ENCODE results near the gene ARMC9. TPM values are rescaled to one million over a fixed set of nuclear protein-coding genes. Genes with fewer than 3 reads are reported as not detected.

ARMC9 gene
- total RNA-seq, 1 experiment from 2014 or later = 23.4 TPM

- no peak for DNase-seq
- H3K36me3 ChIP-seq (ENCODE audit: low read depth, low read length) = no peaks in the 10 kb centered on the region
- H3F3A ChIP-seq (ENCODE audit: low read length, unreplicated experiment) = no peaks in the 10 kb centered on the region
- H3K79me2 ChIP-seq (ENCODE audit: low read length) = no peaks in the 10 kb centered on the region
- no peaks in the 10 kb centered on the region for H3K4me1 ChIP-seq (ENCODE audit: insufficient read depth, low read length)
- ChIA-PET POLR2A (ENCODE audit: unreplicated experiment) (no interaction called here), CTCF (no interaction called here)
- no peak overlapping the region for H2AFZ ChIP-seq (ENCODE audit: low read length)
- intact Hi-C loops (cut with micrococcal nuclease) = no loop called here
- no peak overlapping the region for H3K4me2 ChIP-seq (ENCODE audit: low read length)
- no peaks in the 10 kb centered on the region for H4K20me1 ChIP-seq (ENCODE audit: low read length)
- H3K9me2 ChIP-seq (replicated peaks; ENCODE audit: low read length) = no peaks in the 10 kb centered on the region
- TF ChIP-seq EZH2 (IDR thresholded peaks at IDR 0.05; ENCODE audit: low read length, unreplicated experiment) = no peak
- TF ChIP-seq, protein P1, sequence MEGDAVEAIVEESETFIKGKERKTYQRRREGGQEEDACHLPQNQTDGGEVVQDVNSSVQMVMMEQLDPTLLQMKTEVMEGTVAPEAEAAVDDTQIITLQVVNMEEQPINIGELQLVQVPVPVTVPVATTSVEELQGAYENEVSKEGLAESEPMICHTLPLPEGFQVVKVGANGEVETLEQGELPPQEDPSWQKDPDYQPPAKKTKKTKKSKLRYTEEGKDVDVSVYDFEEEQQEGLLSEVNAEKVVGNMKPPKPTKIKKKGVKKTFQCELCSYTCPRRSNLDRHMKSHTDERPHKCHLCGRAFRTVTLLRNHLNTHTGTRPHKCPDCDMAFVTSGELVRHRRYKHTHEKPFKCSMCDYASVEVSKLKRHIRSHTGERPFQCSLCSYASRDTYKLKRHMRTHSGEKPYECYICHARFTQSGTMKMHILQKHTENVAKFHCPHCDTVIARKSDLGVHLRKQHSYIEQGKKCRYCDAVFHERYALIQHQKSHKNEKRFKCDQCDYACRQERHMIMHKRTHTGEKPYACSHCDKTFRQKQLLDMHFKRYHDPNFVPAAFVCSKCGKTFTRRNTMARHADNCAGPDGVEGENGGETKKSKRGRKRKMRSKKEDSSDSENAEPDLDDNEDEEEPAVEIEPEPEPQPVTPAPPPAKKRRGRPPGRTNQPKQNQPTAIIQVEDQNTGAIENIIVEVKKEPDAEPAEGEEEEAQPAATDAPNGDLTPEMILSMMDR (conservative IDR thresholded peaks at IDR 0.05; ENCODE audit: low read depth, low read length) = no peak
- TF ChIP-seq EZH2phosphoT487 (IDR thresholded peaks at IDR 0.05; ENCODE audit: borderline replicate concordance, low read length) = no peak
- H3K9me3 ChIP-seq (ENCODE audit: low read length) = no peaks in the 10 kb centered on the region
- ATAC-seq = no peak
- BruUV-seq (replicated peaks) = no TSS peak
- no peaks in the 10 kb centered on the region for H3K27me3 ChIP-seq (ENCODE audit: low read length)
- no peak overlapping the region for H3K4me3 ChIP-seq (ENCODE audit: low read length)
- no peak overlapping the region for H3K9ac ChIP-seq (ENCODE audit: low read length)
- no peak overlapping the region for H3K27ac ChIP-seq (ENCODE audit: low read length)
These were observed 124.9 kb downstream of the ARMC9 start for GRCh38 chr2:231323316-231323715.

- intact Hi-C loops (cut with micrococcal nuclease) = no loop called here
- H3K4me1 ChIP-seq (ENCODE audit: insufficient read depth, low read length) = no peaks in the 10 kb centered on the region
- no peaks in the 10 kb centered on the region for H4K20me1 ChIP-seq (ENCODE audit: low read length)
- BruUV-seq (replicated peaks) = no TSS peak
- H3F3A ChIP-seq (ENCODE audit: low read length, unreplicated experiment) = no peaks in the 10 kb centered on the region
- no peaks in the 10 kb centered on the region for H3K79me2 ChIP-seq (ENCODE audit: low read length)
- no peaks in the 10 kb centered on the region for H3K27me3 ChIP-seq (ENCODE audit: low read length)
- ChIA-PET POLR2A (ENCODE audit: unreplicated experiment) (no interaction called here), CTCF (no interaction called here)
- H3K4me2 ChIP-seq (ENCODE audit: low read length) = no peak overlapping the region
- H3K4me3 ChIP-seq (ENCODE audit: low read length) = no peak overlapping the region
- no peaks in the 10 kb centered on the region for H3K9me3 ChIP-seq (ENCODE audit: low read length)
- ATAC-seq (no peak), DNase-seq (no peak)
- no peak overlapping the region for H2AFZ ChIP-seq (ENCODE audit: low read length)
- H3K27ac ChIP-seq (ENCODE audit: low read length) = no peak overlapping the region
- TF ChIP-seq, protein P1 (conservative IDR thresholded peaks at IDR 0.05; ENCODE audit: low read depth, low read length) = no peak
- TF ChIP-seq EZH2 (IDR thresholded peaks at IDR 0.05; ENCODE audit: low read length, unreplicated experiment) (no peak), EZH2phosphoT487 (IDR thresholded peaks at IDR 0.05; ENCODE audit: borderline replicate concordance, low read length) (no peak)
- H3K9me2 ChIP-seq (replicated peaks; ENCODE audit: low read length) = no peaks in the 10 kb centered on the region
- H3K36me3 ChIP-seq (ENCODE audit: low read depth, low read length) = no peaks in the 10 kb centered on the region
- H3K9ac ChIP-seq (ENCODE audit: low read length) = no peak overlapping the region
These were observed 127.4 kb downstream of the ARMC9 start for GRCh38 chr2:231325826-231326225.

DNA sequence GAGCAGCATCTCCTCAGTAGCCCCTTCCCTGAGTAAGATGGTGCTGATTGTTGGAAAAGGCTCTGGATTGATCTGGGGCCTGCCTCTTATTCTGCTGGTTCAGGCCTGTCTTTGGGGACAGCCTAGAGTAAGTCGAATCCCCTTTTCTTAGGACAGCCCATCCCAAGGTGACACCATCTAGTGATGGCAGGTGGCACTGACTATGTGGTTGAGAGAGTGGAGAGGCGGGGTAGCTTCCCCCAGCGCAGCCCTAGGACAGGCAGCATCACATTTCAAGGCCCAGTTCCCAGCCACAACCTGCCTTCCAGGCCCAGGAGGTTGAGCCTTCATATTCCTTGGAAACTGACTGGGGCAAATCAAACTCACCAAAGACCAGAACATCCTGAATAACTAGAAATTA, 128.0 kb downstream of the ARMC9 start:
- H3K4me1 ChIP-seq (ENCODE audit: insufficient read depth, low read length) = no peaks in the 10 kb centered on the region
- H3K9me2 ChIP-seq (replicated peaks; ENCODE audit: low read length) = no peaks in the 10 kb centered on the region
- H3K27ac ChIP-seq (ENCODE audit: low read length) = no peak overlapping the region
- no peak overlapping the region for H3K4me2 ChIP-seq (ENCODE audit: low read length)
- intact Hi-C loops (cut with micrococcal nuclease) = no loop called here
- DNase-seq (no peak), ATAC-seq (no peak)
- H3F3A ChIP-seq (ENCODE audit: low read length, unreplicated experiment) = no peaks in the 10 kb centered on the region
- TF ChIP-seq EZH2 (IDR thresholded peaks at IDR 0.05; ENCODE audit: low read length, unreplicated experiment) (no peak), EZH2phosphoT487 (IDR thresholded peaks at IDR 0.05; ENCODE audit: borderline replicate concordance, low read length) (no peak)
- TF ChIP-seq, protein P1 (conservative IDR thresholded peaks at IDR 0.05; ENCODE audit: low read depth, low read length) = no peak
- no peaks in the 10 kb centered on the region for H3K36me3 ChIP-seq (ENCODE audit: low read depth, low read length)
- no peak overlapping the region for H3K9ac ChIP-seq (ENCODE audit: low read length)
- H3K79me2 ChIP-seq (ENCODE audit: low read length) = no peaks in the 10 kb centered on the region
- no peaks in the 10 kb centered on the region for H3K9me3 ChIP-seq (ENCODE audit: low read length)
- no peak overlapping the region for H3K4me3 ChIP-seq (ENCODE audit: low read length)
- ChIA-PET POLR2A (ENCODE audit: unreplicated experiment) (no interaction called here), CTCF (no interaction called here)
- no peaks in the 10 kb centered on the region for H3K27me3 ChIP-seq (ENCODE audit: low read length)
- no TSS peak for BruUV-seq (replicated peaks)
- H2AFZ ChIP-seq (ENCODE audit: low read length) = no peak overlapping the region
- no peaks in the 10 kb centered on the region for H4K20me1 ChIP-seq (ENCODE audit: low read length)

All from PC-3 (cell line).